Transverse colon (tissue), 3 donors: ENCODE measurements around the gene GINS1.

ENCODE experiments used
- POLR2A ChIP-seq: fragments of 450-650 bp; IDR thresholded peaks from one replicate; pipeline ENCODE4 v1.6.1; 2016; ENCODE audit warnings: antibody characterized with exemption, mild to moderate bottlenecking, moderate library complexity
- TF ChIP-seq, protein P1 (sequence below), 5 experiments: fragments of 200-600 bp in 3 of 5; fragments of 450-650 bp in 2 of 5; sonication (generic) in 3 of 5; IDR thresholded peaks; 1 replicate in 2 of 5; 2 replicates in 3 of 5; pipeline ENCODE4 v1.5.1; 2016 to 2017; ENCODE audit warnings: antibody characterized with exemption in 5 of 5, inconsistent platforms in 3 of 5, mild to moderate bottlenecking in 2 of 5, moderate library complexity in 1 of 5

DNA sequence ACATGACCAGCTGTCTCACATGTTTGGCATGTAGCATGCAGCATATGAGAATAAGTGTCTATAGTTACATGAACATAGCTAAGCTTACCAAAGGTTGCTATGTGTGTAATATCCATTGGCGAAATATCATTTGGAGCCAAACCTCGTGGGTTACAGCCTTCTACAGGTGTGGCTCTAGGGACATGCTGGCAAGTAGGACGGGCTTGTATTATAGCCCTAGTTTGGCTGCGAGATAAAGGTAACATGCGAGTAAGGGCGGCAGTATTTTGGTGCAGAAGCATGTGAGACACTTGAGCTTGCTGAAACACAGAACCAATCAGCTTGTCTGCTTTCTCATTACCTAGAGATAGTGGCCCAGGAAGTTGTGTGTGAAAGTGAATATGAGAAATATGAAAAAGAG lies 10.4 kb upstream of the GINS1 start:
- peak; percentile 44 for TF ChIP-seq POLR2A
- TF ChIP-seq, protein P1, sequence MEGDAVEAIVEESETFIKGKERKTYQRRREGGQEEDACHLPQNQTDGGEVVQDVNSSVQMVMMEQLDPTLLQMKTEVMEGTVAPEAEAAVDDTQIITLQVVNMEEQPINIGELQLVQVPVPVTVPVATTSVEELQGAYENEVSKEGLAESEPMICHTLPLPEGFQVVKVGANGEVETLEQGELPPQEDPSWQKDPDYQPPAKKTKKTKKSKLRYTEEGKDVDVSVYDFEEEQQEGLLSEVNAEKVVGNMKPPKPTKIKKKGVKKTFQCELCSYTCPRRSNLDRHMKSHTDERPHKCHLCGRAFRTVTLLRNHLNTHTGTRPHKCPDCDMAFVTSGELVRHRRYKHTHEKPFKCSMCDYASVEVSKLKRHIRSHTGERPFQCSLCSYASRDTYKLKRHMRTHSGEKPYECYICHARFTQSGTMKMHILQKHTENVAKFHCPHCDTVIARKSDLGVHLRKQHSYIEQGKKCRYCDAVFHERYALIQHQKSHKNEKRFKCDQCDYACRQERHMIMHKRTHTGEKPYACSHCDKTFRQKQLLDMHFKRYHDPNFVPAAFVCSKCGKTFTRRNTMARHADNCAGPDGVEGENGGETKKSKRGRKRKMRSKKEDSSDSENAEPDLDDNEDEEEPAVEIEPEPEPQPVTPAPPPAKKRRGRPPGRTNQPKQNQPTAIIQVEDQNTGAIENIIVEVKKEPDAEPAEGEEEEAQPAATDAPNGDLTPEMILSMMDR (IDR thresholded peaks at IDR 0.05) = no peak
